Colonic mucosa (tissue), 4 donors: ENCODE data around the gene HDHD5. TPM values are rescaled to one million over a fixed set of nuclear protein-coding genes. Genes with fewer than 3 reads are reported as not detected.

Source experiments
- DNase-seq: peaks from one replicate; pipeline ENCODE4 v3.0.0-alpha.2; 2020
- H3K27ac ChIP-seq: fragments of 200-600 bp; one replicate; pipeline ENCODE4 v1.8.0; 2021
- H3K27me3 ChIP-seq: fragments of 200-600 bp; one replicate; pipeline ENCODE4 v1.8.0; 2021
- H3K36me3 ChIP-seq: fragments of 200-600 bp; one replicate; pipeline ENCODE4 v1.8.0; 2021
- H3K4me1 ChIP-seq: fragments of 200-600 bp; one replicate; pipeline ENCODE4 v1.8.0; 2021; ENCODE audit warnings: mild to moderate bottlenecking
- H3K4me3 ChIP-seq: fragments of 200-600 bp; one replicate; pipeline ENCODE4 v1.8.0; 2021
- H3K9ac ChIP-seq, 2 donors: one replicate each; pipeline ENCODE4 v1.7.0; 2013; ENCODE audit warnings: control low read depth in 2 of 2, low read depth in 2 of 2, low read length in 2 of 2
- H3K9me3 ChIP-seq: fragments of 200-600 bp; one replicate; pipeline ENCODE4 v1.8.0; 2021
- intact Hi-C: fragments of 100-400 bp; cut with DNase I; formaldehyde crosslinking; loops from one replicate; pipeline ENCODE4 v1.14.1; 2022
- total RNA-seq, 2 donors: library from RNA; stranded (reverse); fragmentation: NEBNext Ultra II Directional in 1 of 2; extraction: Animal tissue kit (Norgen Biotek cat#: 25700) in 1 of 2; gene quantifications; one replicate each; pipeline ENCODE4 v1.2.1, GENCODE V29; 2021
- TF ChIP-seq, protein P1 (sequence below): fragments of 200-600 bp; IDR thresholded peaks from one replicate; pipeline ENCODE4 v1.8.0; 2022; ENCODE audit warnings: antibody characterized with exemption, mild to moderate bottlenecking
- donor health status: healthy.
- donor health status: DM: no; HTN: no; CAD: no.
- donor health status: DM: no; HTN: no; CAD: no.

HDHD5 gene
- total RNA-seq, 2 donors from 2014 or later: 38.1 to 50.0 TPM

DNA sequence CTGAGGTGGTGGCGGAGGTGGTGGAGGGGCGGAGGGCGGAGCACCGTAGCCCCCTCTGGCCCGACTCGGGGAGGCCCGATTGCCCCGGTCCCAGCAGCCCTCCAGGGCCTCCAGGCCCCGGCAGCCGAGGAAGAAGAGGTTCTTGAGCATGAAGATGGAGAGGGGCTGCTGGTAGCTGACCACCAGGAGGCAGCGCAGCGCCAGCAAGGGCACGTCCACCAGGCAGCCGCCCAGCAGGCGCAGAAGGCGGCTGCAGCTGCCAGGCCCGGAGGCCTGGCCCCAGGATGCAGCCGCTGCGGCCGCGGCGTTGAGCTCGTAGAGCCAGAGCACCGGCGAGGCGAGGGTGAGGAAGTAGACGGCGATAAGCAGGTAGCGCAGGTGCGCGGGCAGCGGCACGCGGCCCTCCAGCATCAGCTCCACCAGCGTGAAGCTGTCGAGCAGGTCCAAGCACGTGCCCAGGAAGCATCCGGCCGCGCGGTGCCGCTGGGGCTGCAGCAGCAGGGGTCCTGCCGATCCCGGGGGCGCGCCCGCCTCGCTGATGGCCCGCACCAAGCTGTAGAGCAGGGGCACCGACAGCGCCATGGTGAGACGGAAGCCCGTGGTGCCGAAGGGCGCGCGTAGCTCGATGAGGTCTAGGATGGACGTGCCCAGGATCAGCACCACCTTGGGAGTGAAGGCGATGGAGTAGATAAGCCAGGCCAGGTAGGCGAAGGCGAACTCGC, 39.4 kb downstream of the HDHD5 start:
- no peak overlapping the region for H3K4me3 ChIP-seq
- intact Hi-C loops: no loop called here
- no peaks in the 10 kb centered on the region for H3K4me1 ChIP-seq
- H3K9me3 ChIP-seq: no peaks in the 10 kb centered on the region
- H3K27me3 ChIP-seq: peaks cover 27% of the 10 kb centered on the region
- DNase-seq: peak; percentile 45
- no peak overlapping the region for H3K9ac ChIP-seq
- TF ChIP-seq, protein P1, sequence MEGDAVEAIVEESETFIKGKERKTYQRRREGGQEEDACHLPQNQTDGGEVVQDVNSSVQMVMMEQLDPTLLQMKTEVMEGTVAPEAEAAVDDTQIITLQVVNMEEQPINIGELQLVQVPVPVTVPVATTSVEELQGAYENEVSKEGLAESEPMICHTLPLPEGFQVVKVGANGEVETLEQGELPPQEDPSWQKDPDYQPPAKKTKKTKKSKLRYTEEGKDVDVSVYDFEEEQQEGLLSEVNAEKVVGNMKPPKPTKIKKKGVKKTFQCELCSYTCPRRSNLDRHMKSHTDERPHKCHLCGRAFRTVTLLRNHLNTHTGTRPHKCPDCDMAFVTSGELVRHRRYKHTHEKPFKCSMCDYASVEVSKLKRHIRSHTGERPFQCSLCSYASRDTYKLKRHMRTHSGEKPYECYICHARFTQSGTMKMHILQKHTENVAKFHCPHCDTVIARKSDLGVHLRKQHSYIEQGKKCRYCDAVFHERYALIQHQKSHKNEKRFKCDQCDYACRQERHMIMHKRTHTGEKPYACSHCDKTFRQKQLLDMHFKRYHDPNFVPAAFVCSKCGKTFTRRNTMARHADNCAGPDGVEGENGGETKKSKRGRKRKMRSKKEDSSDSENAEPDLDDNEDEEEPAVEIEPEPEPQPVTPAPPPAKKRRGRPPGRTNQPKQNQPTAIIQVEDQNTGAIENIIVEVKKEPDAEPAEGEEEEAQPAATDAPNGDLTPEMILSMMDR: peak; percentile 26
- no peaks in the 10 kb centered on the region for H3K36me3 ChIP-seq
- H3K27ac ChIP-seq: no peak overlapping the region

DNA sequence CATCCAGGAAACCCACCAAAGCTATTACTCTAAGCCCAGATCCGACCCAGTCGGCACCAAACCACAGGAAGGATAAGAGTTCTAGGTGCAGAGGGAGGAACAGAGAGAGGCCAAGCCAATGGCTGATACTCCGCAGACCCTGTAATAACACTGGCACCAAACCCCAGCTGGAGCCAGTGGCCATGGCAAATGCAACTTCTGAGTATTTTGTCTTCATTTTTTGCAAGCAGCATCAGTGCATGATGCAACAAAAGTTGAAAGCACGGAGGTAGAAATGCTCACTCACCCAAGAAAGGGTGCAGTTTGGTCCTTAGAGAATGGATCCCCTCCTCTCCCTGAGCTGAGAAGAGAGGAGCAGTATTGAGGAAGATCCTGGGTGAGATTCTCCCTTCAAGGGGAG, 40.7 kb downstream of the HDHD5 start:
- Histone ChIP-seq H3K9me3 (no peaks in the 10 kb centered on the region), H3K36me3 (no peaks in the 10 kb centered on the region), H3K27me3 (peaks cover 27% of the 10 kb centered on the region), H3K4me1 (no peaks in the 10 kb centered on the region), H3K9ac (no peak overlapping the region), H3K27ac (no peak overlapping the region), H3K4me3 (no peak overlapping the region)
- TF ChIP-seq, protein P1: no peak
- intact Hi-C loops: no loop called here
- no peak for DNase-seq

DNA sequence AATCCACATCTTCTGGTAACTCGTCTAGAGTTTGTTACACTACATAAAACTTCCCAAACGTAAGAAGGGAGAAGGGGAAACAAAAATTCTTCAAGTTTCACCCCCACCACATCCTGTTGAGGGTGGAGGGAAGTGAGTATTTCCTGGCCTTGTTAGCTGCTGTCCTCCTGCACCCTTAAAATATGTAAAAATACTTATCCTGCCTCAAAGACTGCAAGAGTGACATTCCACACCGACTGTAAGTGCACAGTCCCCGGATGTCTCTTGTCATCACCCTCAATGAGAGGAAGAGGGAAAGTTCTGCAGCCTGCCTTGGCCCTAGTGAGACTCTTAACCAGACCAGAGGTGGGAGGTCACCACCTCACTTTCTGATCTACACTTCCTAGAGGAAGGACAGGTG, 41.2 kb downstream of the HDHD5 start:
- no peak overlapping the region for H3K27ac ChIP-seq
- TF ChIP-seq, protein P1: no peak
- no peak overlapping the region for H3K4me3 ChIP-seq
- intact Hi-C loops: no loop called here
- H3K9ac ChIP-seq: no peak overlapping the region
- no peaks in the 10 kb centered on the region for H3K4me1 ChIP-seq
- H3K27me3 ChIP-seq: peaks cover 27% of the 10 kb centered on the region
- no peaks in the 10 kb centered on the region for H3K36me3 ChIP-seq
- DNase-seq: no peak
- H3K9me3 ChIP-seq: no peaks in the 10 kb centered on the region

DNA sequence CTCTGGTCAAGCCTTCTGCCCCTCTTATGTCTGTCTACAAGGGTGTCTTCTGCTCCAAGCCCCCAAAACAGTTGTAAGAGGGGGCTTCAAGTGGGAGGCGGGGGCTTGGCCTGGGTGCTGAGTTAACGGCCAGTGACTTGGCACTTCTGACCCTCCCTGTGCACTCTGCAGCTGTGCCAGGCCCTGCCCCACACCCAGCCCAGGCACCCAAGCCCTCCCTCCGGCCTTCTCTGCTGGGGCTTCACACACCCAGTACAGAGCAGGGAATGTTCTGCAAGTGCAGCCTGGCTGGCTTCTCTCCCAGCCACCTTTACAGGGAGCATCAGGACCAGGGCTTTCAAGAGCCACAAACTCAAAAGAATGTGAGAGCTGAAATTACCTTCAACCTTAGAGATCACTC, 41.7 kb downstream of the HDHD5 start:
- TF ChIP-seq, protein P1: no peak
- Histone ChIP-seq H3K27ac (no peak overlapping the region), H3K9me3 (no peaks in the 10 kb centered on the region), H3K9ac (no peak overlapping the region), H3K27me3 (peaks cover 24% of the 10 kb centered on the region), H3K36me3 (no peaks in the 10 kb centered on the region), H3K4me1 (no peaks in the 10 kb centered on the region), H3K4me3 (no peak overlapping the region)
- no peak for DNase-seq
- intact Hi-C loops: no loop called here

DNA sequence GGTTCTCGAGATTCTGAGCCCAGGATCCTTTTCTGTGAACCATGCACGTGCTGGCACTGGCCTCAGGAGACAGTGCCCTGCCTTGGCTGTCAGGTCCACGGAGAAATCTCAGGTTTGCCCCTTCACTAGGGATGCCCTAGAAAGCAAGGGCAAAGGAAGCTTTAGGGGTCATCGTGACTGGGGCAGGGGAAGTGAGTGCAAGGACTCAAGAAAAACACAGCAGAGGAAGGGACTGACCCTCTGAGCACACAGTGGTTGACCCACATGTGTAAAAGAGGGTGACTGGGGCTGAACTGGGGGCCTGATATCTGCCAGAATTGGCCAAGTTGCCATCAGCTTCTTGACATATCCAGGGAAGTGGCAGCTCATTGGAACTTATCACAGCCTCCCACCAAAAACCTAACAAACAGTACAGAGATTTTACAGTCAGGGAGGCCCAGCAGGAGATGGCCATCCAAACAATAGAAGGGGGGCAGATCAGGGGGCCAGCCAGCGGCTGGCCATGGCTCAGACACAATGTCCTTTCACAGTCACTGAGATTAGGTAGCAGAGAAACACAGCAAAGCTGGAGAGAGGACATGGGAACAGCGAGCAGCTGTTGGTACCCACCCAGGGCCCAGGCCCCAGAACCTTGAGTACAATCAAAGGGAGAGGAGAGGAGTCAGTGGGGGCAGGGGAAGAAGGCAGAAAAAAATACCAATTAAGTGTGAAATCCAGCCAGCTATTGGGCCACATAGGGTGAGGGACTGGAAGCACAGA, 42.3 kb downstream of the HDHD5 start:
- no peaks in the 10 kb centered on the region for H3K4me1 ChIP-seq
- TF ChIP-seq, protein P1: no peak
- intact Hi-C loops: no loop called here

More for the DNA sequence above, 42.3 kb downstream of the HDHD5 start:
- Histone ChIP-seq H3K9ac (no peak overlapping the region), H3K27ac (no peak overlapping the region), H3K4me3 (no peak overlapping the region), H3K27me3 (peaks cover 17% of the 10 kb centered on the region), H3K9me3 (no peaks in the 10 kb centered on the region), H3K36me3 (no peaks in the 10 kb centered on the region)
- no peak for DNase-seq
